ENCODE measurements around the gene CP. TPM values are rescaled to one million over a fixed set of nuclear protein-coding genes. Genes with fewer than 3 reads are reported as not detected.
A peak's percentile ranks its signal among the peaks of the same experiment; 100 is the strongest.

The CP gene
- 5.8 TPM for total RNA-seq (2021; ENCODE audit: unreplicated experiment)
- polyA plus RNA-seq (2012; ENCODE audit: insufficient read length) = 15.2 TPM
- Bru-seq, nascent RNA = percentile 48 among the genes with signal in this experiment
- percentile 38 among the genes with signal in this experiment for BruChase-seq, experiment 1, labeled RNA remaining after a 2-hour chase
- BruChase-seq, experiment 2, labeled RNA remaining after a 6-hour chase = percentile 45 among the genes with signal in this experiment
- long read RNA-seq, full-length matches to known transcripts = 1 of 10 reads
- long read RNA-seq, partial matches to known transcripts = 1 of 10 reads
- long read RNA-seq, other reads (novel, unspliced or antisense) = 8 of 10 reads

- ChIA-PET POLR2A (interaction anchor here (1.0 kb wide), 1 partner anchor 14 kb away, joined by 3 read pairs; no protein-coding TSS in a partner anchor), CTCF (no interaction called here)
- Histone ChIP-seq H3K4me1 (ENCODE audit: control insufficient read depth, insufficient read depth, low read length) (peaks cover 49% of the 10 kb centered on the region), H3K27me3 (ENCODE audit: control insufficient read depth, insufficient read depth, low read length) (no peaks in the 10 kb centered on the region), H3K27ac (ENCODE audit: low read length) (peak within 1 kb of the TSS; percentile 92), H3K4me3 (ENCODE audit: low read depth in 2 of 2, low read length in 2 of 2) (peak within 1 kb of the TSS; percentile 1 to 27; a peak in 2 of 4 replicates), H3K9me3 (ENCODE audit: control insufficient read depth, insufficient read depth, low read depth, low read length) (no peaks in the 10 kb centered on the region), H3K36me3 (ENCODE audit: control insufficient read depth, insufficient read depth, low read length) (no peaks in the 10 kb centered on the region)
- ATAC-seq (peak; percentile 59), DNase-seq (ENCODE audit: low read depth, low spot score) (no peak)
- no TSS peak for BruUV-seq (replicated peaks)
- intact Hi-C loops (cut with micrococcal nuclease; ENCODE audit: unreplicated experiment) = no loop called here
- in situ Hi-C loops (cut with HindIII; ENCODE audit: low pct_unique_long_range_greater_than_20kb, low sequenced_read_pairs) = no loop called here
- TF ChIP-seq CTCF (IDR thresholded peaks at IDR 0.05) (no peak), POLR2AphosphoS5 (IDR thresholded peaks at IDR 0.05; ENCODE audit: low read depth, low read length) (no peak), REST (IDR thresholded peaks at IDR 0.05; ENCODE audit: insufficient read depth in 1 of 2, low read depth in 2 of 2, low read length in 1 of 2) (0 out of 4 replicates have a peak, but pooled peaks of 1 of the 2 experiments have one; percentile 6), TCF7L2 (IDR thresholded peaks at IDR 0.05; ENCODE audit: low read depth, low read length) (peak; percentile 53; the same call in 1 of the 2 replicates), SIN3A (IDR thresholded peaks at IDR 0.05; ENCODE audit: borderline replicate concordance, insufficient read depth, low read depth, low read length) (no peak)
These were observed at the start of gene CP for GRCh38 chr3:149221783-149222517. TSS of gene CP (minus strand) at chr3:149221829. CDS start at chr3:149221792, 37 bp downstream.

- Histone ChIP-seq H3K27me3 (ENCODE audit: control insufficient read depth, insufficient read depth, low read length) (no peaks in the 10 kb centered on the region), H3K36me3 (ENCODE audit: control insufficient read depth, insufficient read depth, low read length) (no peaks in the 10 kb centered on the region), H3K4me1 (ENCODE audit: control insufficient read depth, insufficient read depth, low read length) (peaks cover 5% of the 10 kb centered on the region; the same call in 1 of the 2 replicates), H3K27ac (ENCODE audit: low read length) (peak overlapping the region; percentile 91), H3K4me3 (ENCODE audit: low read depth in 2 of 2, low read length in 2 of 2) (no peak overlapping the region), H3K9me3 (ENCODE audit: control insufficient read depth, insufficient read depth, low read depth, low read length) (no peaks in the 10 kb centered on the region; the same call in 1 of the 2 replicates)
- ChIA-PET CTCF (no interaction called here), POLR2A (no interaction called here)
- BruUV-seq (replicated peaks) = no TSS peak
- intact Hi-C loops (cut with micrococcal nuclease; ENCODE audit: unreplicated experiment) = loop anchor here (5.0 kb wide), 1 partner anchor 313 kb away; no protein-coding TSS in a partner anchor
- TF ChIP-seq TCF7L2 (IDR thresholded peaks at IDR 0.05; ENCODE audit: low read depth, low read length) (no peak), CTCF (IDR thresholded peaks at IDR 0.05) (no peak), SIN3A (IDR thresholded peaks at IDR 0.05; ENCODE audit: borderline replicate concordance, insufficient read depth, low read depth, low read length) (no peak), POLR2AphosphoS5 (IDR thresholded peaks at IDR 0.05; ENCODE audit: low read depth, low read length) (no peak), REST (IDR thresholded peaks at IDR 0.05; ENCODE audit: insufficient read depth in 1 of 2, low read depth in 2 of 2, low read length in 1 of 2) (no peak)
- ATAC-seq = no peak
- DNase-seq (ENCODE audit: low read depth, low spot score) = no peak
- in situ Hi-C loops (cut with HindIII; ENCODE audit: low pct_unique_long_range_greater_than_20kb, low sequenced_read_pairs) = no loop called here
These were observed 48.6 kb upstream of the CP start for GRCh38 chr3:149270180-149270579.
